H9 (cell line): ENCODE results near the gene CAMTA1. TPM values are rescaled to one million over a fixed set of nuclear protein-coding genes. Genes with fewer than 3 reads are reported as not detected.

Experiments used
- DNase-seq: peaks from one replicate; pipeline ENCODE4 v3.0.0-alpha.2; 2017
- H2AFZ ChIP-seq: one replicate; pipeline ENCODE4 v1.6.1; 2013; ENCODE audit warnings: mild to moderate bottlenecking, low read length, control low read depth, moderate library complexity
- H2AK5ac ChIP-seq: 2 replicates; pipeline ENCODE4 v1.6.1; 2013; ENCODE audit warnings: low read length, control low read depth, mixed read lengths; ENCODE audit not compliant: insufficient read length
- H2BK120ac ChIP-seq: one replicate; pipeline ENCODE4 v1.6.1; 2013; ENCODE audit warnings: low read depth, mild to moderate bottlenecking, low read length, control low read depth, inconsistent platforms; ENCODE audit not compliant: poor library complexity, severe bottlenecking
- H2BK12ac ChIP-seq: 2 replicates; pipeline ENCODE4 v1.6.1; 2013; ENCODE audit warnings: low read length, control low read depth, mixed read lengths, low read depth; ENCODE audit not compliant: insufficient read length
- H2BK15ac ChIP-seq: 2 replicates; pipeline ENCODE4 v1.6.1; 2013; ENCODE audit warnings: low read depth, low read length, control low read depth
- H2BK20ac ChIP-seq: one replicate; pipeline ENCODE4 v1.6.1; 2013; ENCODE audit warnings: low read depth, mild to moderate bottlenecking, low read length, control low read depth, inconsistent platforms; ENCODE audit not compliant: poor library complexity, severe bottlenecking
- H2BK5ac ChIP-seq: 2 replicates; pipeline ENCODE4 v1.6.1; 2013; ENCODE audit warnings: low read length, control low read depth, mixed read lengths; ENCODE audit not compliant: insufficient read length
- H3K14ac ChIP-seq: 2 replicates; pipeline ENCODE4 v1.6.1; 2013; ENCODE audit warnings: low read length, control low read depth; ENCODE audit not compliant: insufficient read depth
- H3K18ac ChIP-seq: 2 replicates; pipeline ENCODE4 v1.6.1; 2013; ENCODE audit warnings: low read depth, mild to moderate bottlenecking, mixed read lengths, low read length, control low read depth; ENCODE audit not compliant: insufficient read length
- H3K23ac ChIP-seq: 2 replicates; pipeline ENCODE4 v1.6.1; 2013; ENCODE audit warnings: low read length, control low read depth, mixed read lengths, low read depth; ENCODE audit not compliant: insufficient read length
- H3K23me2 ChIP-seq: 2 replicates; pipeline ENCODE4 v1.6.1; 2013; ENCODE audit warnings: low read depth, mild to moderate bottlenecking, mixed read lengths, low read length, control low read depth; ENCODE audit not compliant: insufficient read length, poor library complexity, severe bottlenecking
- H3K27ac ChIP-seq: 2 replicates; pipeline ENCODE4 v1.5.1; 2013; ENCODE audit warnings: low read length, control low read depth, mixed read lengths, low read depth; ENCODE audit not compliant: insufficient read length
- H3K27me3 ChIP-seq: 2 replicates; pipeline ENCODE4 v1.6.1; 2013; ENCODE audit warnings: low read length, control low read depth, inconsistent platforms; ENCODE audit not compliant: insufficient read depth
- H3K4ac ChIP-seq: 2 replicates; pipeline ENCODE4 v1.6.1; 2013; ENCODE audit warnings: low read depth, mild to moderate bottlenecking, control low read depth, inconsistent platforms, low read length, moderate library complexity
- H3K4me1 ChIP-seq: 2 replicates; pipeline ENCODE4 v1.6.1; 2013; ENCODE audit warnings: low read length, control low read depth, inconsistent platforms; ENCODE audit not compliant: insufficient read depth
- H3K4me2 ChIP-seq: 2 replicates; pipeline ENCODE4 v1.6.1; 2013; ENCODE audit warnings: low read length, control low read depth, mixed read lengths; ENCODE audit not compliant: insufficient read length, insufficient read depth
- H3K56ac ChIP-seq: 2 replicates; pipeline ENCODE4 v1.6.1; 2013; ENCODE audit warnings: low read depth, mild to moderate bottlenecking, mixed read lengths, low read length, control low read depth; ENCODE audit not compliant: insufficient read length
- H3K79me1 ChIP-seq: 2 replicates; pipeline ENCODE4 v1.6.1; 2013; ENCODE audit warnings: low read depth, mild to moderate bottlenecking, moderate library complexity, low read length, control low read depth, inconsistent platforms; ENCODE audit not compliant: insufficient read depth, poor library complexity, severe bottlenecking
- H3K79me2 ChIP-seq: 2 replicates; pipeline ENCODE4 v1.6.1; 2013; ENCODE audit warnings: low read length, control low read depth, inconsistent platforms; ENCODE audit not compliant: insufficient read depth
- H3K9ac ChIP-seq: 2 replicates; pipeline ENCODE4 v1.6.1; 2013; ENCODE audit warnings: low read length, control low read depth, mixed read lengths; ENCODE audit not compliant: insufficient read length; ENCODE audit errors: extremely low read depth
- H3K9me3 ChIP-seq: one replicate; pipeline ENCODE4 v1.6.1; 2013; ENCODE audit warnings: low read depth, low read length, inconsistent platforms; ENCODE audit not compliant: control insufficient read depth
- H3T11ph ChIP-seq: one replicate; pipeline ENCODE4 v1.6.1; 2013; ENCODE audit warnings: mild to moderate bottlenecking, low read length, control low read depth, inconsistent platforms
- H4K20me1 ChIP-seq: one replicate; pipeline ENCODE4 v1.6.1; 2013; ENCODE audit not compliant: control insufficient read depth, insufficient read length, insufficient read depth
- H4K5ac ChIP-seq: 2 replicates; pipeline ENCODE4 v1.6.1; 2013; ENCODE audit warnings: low read depth, mild to moderate bottlenecking, mixed read lengths, low read length, control low read depth; ENCODE audit not compliant: insufficient read length
- H4K8ac ChIP-seq: replicated peaks from 2 replicates; pipeline ENCODE4 v1.6.1; 2013; ENCODE audit warnings: low read length, control low read depth, mixed read lengths, low read depth; ENCODE audit not compliant: insufficient read length
- H4K91ac ChIP-seq: 2 replicates; pipeline ENCODE4 v1.6.1; 2013; ENCODE audit warnings: low read depth, mild to moderate bottlenecking, moderate library complexity, mixed read lengths, low read length, control low read depth; ENCODE audit not compliant: insufficient read length
- H3K27ac Mint-ChIP-seq, 3 experiments: 2 replicates in 2 of 3; 3 replicates in 1 of 3; pipeline ENCODE4 v1.8.0; 2020 to 2021; ENCODE audit warnings: mixed read lengths in 3 of 3, mild to moderate bottlenecking in 1 of 3, moderate library complexity in 1 of 3
- H3K27me3 Mint-ChIP-seq: 2 replicates; pipeline ENCODE4 v1.8.0; 2021; ENCODE audit warnings: low read depth, mild to moderate bottlenecking, moderate library complexity, mixed read lengths
- H3K36me3 Mint-ChIP-seq, 3 experiments: 2 replicates in 2 of 3; 3 replicates in 1 of 3; pipeline ENCODE4 v1.8.0; 2020 to 2021; ENCODE audit warnings: low read depth in 3 of 3, mixed read lengths in 3 of 3; ENCODE audit not compliant: insufficient read depth in 1 of 3
- H3K4me1 Mint-ChIP-seq, 2 experiments: 2 replicates each; pipeline ENCODE4 v1.8.0; 2020; ENCODE audit warnings: mixed read lengths in 2 of 2
- H3K4me3 Mint-ChIP-seq, 2 experiments: 2 replicates in 1 of 2; 3 replicates in 1 of 2; pipeline ENCODE4 v1.8.0; 2020 to 2021; ENCODE audit warnings: mild to moderate bottlenecking in 2 of 2, mixed read lengths in 2 of 2, moderate library complexity in 1 of 2
- H3K9me3 Mint-ChIP-seq, 2 experiments: 2 replicates in 1 of 2; 3 replicates in 1 of 2; pipeline ENCODE4 v1.8.0; 2020; ENCODE audit warnings: mild to moderate bottlenecking in 2 of 2, mixed read lengths in 2 of 2, moderate library complexity in 1 of 2
- WGBS: extraction: QIAGEN DNeasy Blood & Tissue Kit; methylation state at CpG from one replicate; pipeline ENCODE4 v1.1.7; 2013; ENCODE audit warnings: missing lambda C conversion rate, low lambda C conversion rate, mixed read lengths; ENCODE audit not compliant: insufficient read length; ENCODE audit errors: extremely low coverage; 5-methylcytosine and 5-hydroxymethylcytosine counted together
- total RNA-seq: library from RNA; stranded (reverse); gene quantifications from 2 replicates; pipeline ENCODE4 v1.2.1, GENCODE V29; 2021
- TF ChIP-seq, protein P1 (sequence below): fragments of 200-600 bp; sonication (generic); conservative IDR thresholded peaks from 3 replicates; pipeline ENCODE4 v1.8.0; 2021; ENCODE audit warnings: antibody characterized with exemption, mild to moderate bottlenecking

The CAMTA1 gene
- total RNA-seq, 1 experiment from 2014 or later, result 115 TPM

DNA sequence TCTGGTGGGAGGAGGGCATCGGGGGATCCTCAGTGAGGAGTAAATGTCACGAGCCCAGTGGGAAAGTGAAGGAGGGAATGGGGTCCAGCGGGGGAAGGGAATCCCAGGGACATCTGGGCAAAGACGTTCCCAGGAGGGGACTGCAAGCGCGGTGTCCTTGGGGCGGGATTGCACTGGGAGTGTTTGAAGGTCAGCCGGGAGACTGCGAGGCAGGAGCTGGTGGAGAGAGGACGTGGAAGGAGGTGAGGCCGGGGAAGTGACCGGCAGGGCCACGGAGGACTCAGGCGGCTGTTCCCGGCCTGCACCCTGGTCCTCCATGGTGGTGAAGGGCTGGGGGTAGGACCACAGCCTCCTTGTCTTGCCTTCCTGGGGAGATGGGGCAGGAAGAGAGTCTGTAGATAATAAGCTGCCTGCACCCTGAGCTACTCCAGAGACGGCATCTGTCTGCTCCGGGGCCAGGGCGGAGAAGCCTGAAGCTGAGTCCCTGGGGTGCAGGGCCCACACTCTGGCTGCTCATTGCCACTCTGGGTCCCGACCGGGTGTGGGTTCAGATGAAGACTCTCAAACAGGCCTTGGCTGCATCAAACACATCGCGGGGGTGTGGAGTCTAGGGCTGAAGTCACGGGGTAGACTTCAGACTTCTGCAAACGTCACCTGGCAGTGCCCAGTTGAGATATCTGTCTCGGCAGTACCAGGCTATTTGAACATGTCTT, 264.8 kb downstream of the CAMTA1 start:
- no peaks in the 10 kb centered on the region for H3K36me3 Mint-ChIP-seq
- no peak overlapping the region for H2AK5ac ChIP-seq
- TF ChIP-seq, protein P1, sequence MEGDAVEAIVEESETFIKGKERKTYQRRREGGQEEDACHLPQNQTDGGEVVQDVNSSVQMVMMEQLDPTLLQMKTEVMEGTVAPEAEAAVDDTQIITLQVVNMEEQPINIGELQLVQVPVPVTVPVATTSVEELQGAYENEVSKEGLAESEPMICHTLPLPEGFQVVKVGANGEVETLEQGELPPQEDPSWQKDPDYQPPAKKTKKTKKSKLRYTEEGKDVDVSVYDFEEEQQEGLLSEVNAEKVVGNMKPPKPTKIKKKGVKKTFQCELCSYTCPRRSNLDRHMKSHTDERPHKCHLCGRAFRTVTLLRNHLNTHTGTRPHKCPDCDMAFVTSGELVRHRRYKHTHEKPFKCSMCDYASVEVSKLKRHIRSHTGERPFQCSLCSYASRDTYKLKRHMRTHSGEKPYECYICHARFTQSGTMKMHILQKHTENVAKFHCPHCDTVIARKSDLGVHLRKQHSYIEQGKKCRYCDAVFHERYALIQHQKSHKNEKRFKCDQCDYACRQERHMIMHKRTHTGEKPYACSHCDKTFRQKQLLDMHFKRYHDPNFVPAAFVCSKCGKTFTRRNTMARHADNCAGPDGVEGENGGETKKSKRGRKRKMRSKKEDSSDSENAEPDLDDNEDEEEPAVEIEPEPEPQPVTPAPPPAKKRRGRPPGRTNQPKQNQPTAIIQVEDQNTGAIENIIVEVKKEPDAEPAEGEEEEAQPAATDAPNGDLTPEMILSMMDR, result no peak
- H3K4me2 ChIP-seq, result no peak overlapping the region
- no peak overlapping the region for H2BK5ac ChIP-seq
- H3K27ac ChIP-seq, result no peak overlapping the region
- H3K23ac ChIP-seq, result no peak overlapping the region
- H3K27me3 ChIP-seq, result no peaks in the 10 kb centered on the region
- no peak overlapping the region for H3K18ac ChIP-seq
- no peak overlapping the region for H3K56ac ChIP-seq
- H4K91ac ChIP-seq, result no peak overlapping the region
- no peak for DNase-seq
- peak overlapping the region in 2 of 3 experiments; percentile 36 to 64; a peak in 1 of 7 replicates for H3K27ac Mint-ChIP-seq
- no CpG with 5 or more reads among the region's 25 CpGs for WGBS
- no peak overlapping the region for H3K9ac ChIP-seq
- H3K4ac ChIP-seq, result no peak overlapping the region
- no peak overlapping the region for H4K8ac ChIP-seq
- H2BK120ac ChIP-seq, result no peak overlapping the region
- peaks cover 0 to 3% of the 10 kb centered on the region in 2 experiments; a peak in 1 of 5 replicates for H3K9me3 Mint-ChIP-seq
- no peak overlapping the region for H3K14ac ChIP-seq
- H3T11ph ChIP-seq, result no peak overlapping the region
- H4K5ac ChIP-seq, result no peak overlapping the region
- H3K27me3 Mint-ChIP-seq, result peaks cover 6% of the 10 kb centered on the region; the same call in 1 of the 2 replicates
- no peaks in the 10 kb centered on the region for H3K79me1 ChIP-seq
- H3K23me2 ChIP-seq, result no peaks in the 10 kb centered on the region
- H3K4me1 Mint-ChIP-seq, result peaks cover 11 to 18% of the 10 kb centered on the region in 2 experiments; a peak in 3 of 4 replicates
- no peak overlapping the region for H2BK15ac ChIP-seq
- no peak overlapping the region for H3K4me3 Mint-ChIP-seq
- H2BK12ac ChIP-seq, result no peak overlapping the region
- no peaks in the 10 kb centered on the region for H3K4me1 ChIP-seq
- no peaks in the 10 kb centered on the region for H4K20me1 ChIP-seq
- H3K9me3 ChIP-seq, result no peaks in the 10 kb centered on the region
- no peaks in the 10 kb centered on the region for H3K79me2 ChIP-seq
- H2AFZ ChIP-seq, result no peak overlapping the region
- H2BK20ac ChIP-seq, result no peak overlapping the region
